ENCODE data around the gene P2RX1. TPM values are rescaled to one million over a fixed set of nuclear protein-coding genes. Genes with fewer than 3 reads are reported as not detected.
"Not testable (repeated sequence)": the region's sequence is repeated elsewhere in the genome, so short reads cannot be mapped to it uniquely, and the experiment has no call there.

The P2RX1 gene
- total and polyA plus RNA-seq, 4 donors: 0.44 to 5.2 (median 0.64) TPM

- TF ChIP-seq GABPA (IDR thresholded peaks at IDR 0.05 in 1 of 2, conservative IDR thresholded peaks at IDR 0.05 in 1 of 2) (no peak), EGR1 (IDR thresholded peaks at IDR 0.05; ENCODE audit: low read depth in 2 of 2) (no peak), YY1 (IDR thresholded peaks at IDR 0.05) (no peak), FOXA2 (IDR thresholded peaks at IDR 0.05) (no peak), RXRA (IDR thresholded peaks at IDR 0.05) (no peak), TAF1 (conservative IDR thresholded peaks at IDR 0.05) (no peak)
- TF ChIP-seq, protein P1, sequence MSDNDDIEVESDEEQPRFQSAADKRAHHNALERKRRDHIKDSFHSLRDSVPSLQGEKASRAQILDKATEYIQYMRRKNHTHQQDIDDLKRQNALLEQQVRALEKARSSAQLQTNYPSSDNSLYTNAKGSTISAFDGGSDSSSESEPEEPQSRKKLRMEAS (IDR thresholded peaks at IDR 0.05): no peak
- TF ChIP-seq, protein P2, sequence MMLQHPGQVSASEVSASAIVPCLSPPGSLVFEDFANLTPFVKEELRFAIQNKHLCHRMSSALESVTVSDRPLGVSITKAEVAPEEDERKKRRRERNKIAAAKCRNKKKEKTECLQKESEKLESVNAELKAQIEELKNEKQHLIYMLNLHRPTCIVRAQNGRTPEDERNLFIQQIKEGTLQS (IDR thresholded peaks at IDR 0.05): no peak
These were observed 34.3 kb upstream of the P2RX1 start (continued) for GRCh38 chr17:3950584-3950983.

GRCh38 chr17:3949418-3949817 lies 33.2 kb upstream of the P2RX1 start:
- no peaks in the 10 kb centered on the region for H3K36me3 ChIP-seq (ENCODE audit: control insufficient read depth in 4 of 4, insufficient read depth in 3 of 4, low read depth in 1 of 4, low read length in 3 of 4)
- H3K4me3 ChIP-seq (ENCODE audit: low read depth in 1 of 3, low read length in 3 of 3): no peak overlapping the region
- no peak overlapping the region for H3K9ac ChIP-seq (ENCODE audit: low read depth in 1 of 2, low read length in 2 of 2)
- H3K27me3 ChIP-seq (ENCODE audit: control insufficient read depth in 4 of 4, insufficient read depth in 4 of 4, low read length in 3 of 4): no peaks in the 10 kb centered on the region
- no peak for DNase-seq (ENCODE audit: low spot score)
- no peak for TF ChIP-seq REST (IDR thresholded peaks at IDR 0.05)
- no peak for TF ChIP-seq FOXA2 (IDR thresholded peaks at IDR 0.05)
- no peak for TF ChIP-seq NR2F2 (IDR thresholded peaks at IDR 0.05)
- no peak for TF ChIP-seq SP1 (IDR thresholded peaks at IDR 0.05)
- TF ChIP-seq, protein P3, sequence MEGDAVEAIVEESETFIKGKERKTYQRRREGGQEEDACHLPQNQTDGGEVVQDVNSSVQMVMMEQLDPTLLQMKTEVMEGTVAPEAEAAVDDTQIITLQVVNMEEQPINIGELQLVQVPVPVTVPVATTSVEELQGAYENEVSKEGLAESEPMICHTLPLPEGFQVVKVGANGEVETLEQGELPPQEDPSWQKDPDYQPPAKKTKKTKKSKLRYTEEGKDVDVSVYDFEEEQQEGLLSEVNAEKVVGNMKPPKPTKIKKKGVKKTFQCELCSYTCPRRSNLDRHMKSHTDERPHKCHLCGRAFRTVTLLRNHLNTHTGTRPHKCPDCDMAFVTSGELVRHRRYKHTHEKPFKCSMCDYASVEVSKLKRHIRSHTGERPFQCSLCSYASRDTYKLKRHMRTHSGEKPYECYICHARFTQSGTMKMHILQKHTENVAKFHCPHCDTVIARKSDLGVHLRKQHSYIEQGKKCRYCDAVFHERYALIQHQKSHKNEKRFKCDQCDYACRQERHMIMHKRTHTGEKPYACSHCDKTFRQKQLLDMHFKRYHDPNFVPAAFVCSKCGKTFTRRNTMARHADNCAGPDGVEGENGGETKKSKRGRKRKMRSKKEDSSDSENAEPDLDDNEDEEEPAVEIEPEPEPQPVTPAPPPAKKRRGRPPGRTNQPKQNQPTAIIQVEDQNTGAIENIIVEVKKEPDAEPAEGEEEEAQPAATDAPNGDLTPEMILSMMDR (IDR thresholded peaks at IDR 0.05; ENCODE audit: low read depth, low read length, missing input control): no peak
- TF ChIP-seq RXRA (IDR thresholded peaks at IDR 0.05): no peak
- TF ChIP-seq TAF1 (conservative IDR thresholded peaks at IDR 0.05): no peak
- TF ChIP-seq, protein P1 (IDR thresholded peaks at IDR 0.05): no peak
- no peak for TF ChIP-seq EGR1 (IDR thresholded peaks at IDR 0.05; ENCODE audit: low read depth in 2 of 2)
- TF ChIP-seq, protein P4, sequence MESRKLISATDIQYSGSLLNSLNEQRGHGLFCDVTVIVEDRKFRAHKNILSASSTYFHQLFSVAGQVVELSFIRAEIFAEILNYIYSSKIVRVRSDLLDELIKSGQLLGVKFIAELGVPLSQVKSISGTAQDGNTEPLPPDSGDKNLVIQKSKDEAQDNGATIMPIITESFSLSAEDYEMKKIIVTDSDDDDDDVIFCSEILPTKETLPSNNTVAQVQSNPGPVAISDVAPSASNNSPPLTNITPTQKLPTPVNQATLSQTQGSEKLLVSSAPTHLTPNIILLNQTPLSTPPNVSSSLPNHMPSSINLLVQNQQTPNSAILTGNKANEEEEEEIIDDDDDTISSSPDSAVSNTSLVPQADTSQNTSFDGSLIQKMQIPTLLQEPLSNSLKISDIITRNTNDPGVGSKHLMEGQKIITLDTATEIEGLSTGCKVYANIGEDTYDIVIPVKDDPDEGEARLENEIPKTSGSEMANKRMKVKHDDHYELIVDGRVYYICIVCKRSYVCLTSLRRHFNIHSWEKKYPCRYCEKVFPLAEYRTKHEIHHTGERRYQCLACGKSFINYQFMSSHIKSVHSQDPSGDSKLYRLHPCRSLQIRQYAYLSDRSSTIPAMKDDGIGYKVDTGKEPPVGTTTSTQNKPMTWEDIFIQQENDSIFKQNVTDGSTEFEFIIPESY (IDR thresholded peaks at IDR 0.05): no peak
- no peak for TF ChIP-seq HNF4G (IDR thresholded peaks at IDR 0.05)
- TF ChIP-seq HNF4A (conservative IDR thresholded peaks at IDR 0.05): no peak
- no peak for TF ChIP-seq FOXA1 (IDR thresholded peaks at IDR 0.05)
- no peak for TF ChIP-seq RAD21 (IDR thresholded peaks at IDR 0.05)
- no peak for TF ChIP-seq GABPA (IDR thresholded peaks at IDR 0.05 in 1 of 2, conservative IDR thresholded peaks at IDR 0.05 in 1 of 2)
- no peak for TF ChIP-seq YY1 (IDR thresholded peaks at IDR 0.05)
- TF ChIP-seq, protein P2 (IDR thresholded peaks at IDR 0.05): no peak
- no peak for TF ChIP-seq JUND (IDR thresholded peaks at IDR 0.05)
- H3K4me1 ChIP-seq (ENCODE audit: control insufficient read depth in 4 of 4, insufficient read depth in 4 of 4, low read length in 3 of 4): peaks cover 0 to 3% (median 0%) of the 10 kb centered on the region in 4 donors
- no peak overlapping the region for H3K27ac ChIP-seq (ENCODE audit: low read depth in 1 of 2, low read length in 2 of 2)
- no peaks in the 10 kb centered on the region for H3K9me3 ChIP-seq (ENCODE audit: control insufficient read depth in 4 of 4, low read length in 3 of 4)
- WGBS: 75% methylated on average over 3 of the region's 3 CpGs

DNA sequence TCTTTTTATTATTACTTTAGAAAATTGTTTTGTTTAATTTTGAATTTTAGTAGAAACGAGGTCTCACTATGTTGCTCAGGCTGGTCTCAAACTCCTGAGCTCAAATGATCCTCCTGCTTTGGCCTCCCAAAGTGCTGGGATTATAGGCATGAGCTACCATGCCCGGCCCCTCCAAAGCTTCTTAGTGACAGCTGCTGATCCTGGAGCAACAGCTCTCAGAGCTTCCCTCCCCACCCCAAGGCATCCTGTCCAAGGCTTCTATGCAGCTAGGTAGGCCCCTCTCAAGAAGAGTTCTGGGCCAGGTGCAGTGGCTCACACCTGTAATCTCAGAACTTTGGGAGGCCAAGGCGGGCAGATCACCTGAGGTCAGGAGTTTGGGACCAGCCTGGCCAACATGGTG lies 32.3 kb upstream of the P2RX1 start:
- not testable (repeated sequence) for H3K4me3 ChIP-seq (ENCODE audit: low read depth in 1 of 3, low read length in 3 of 3); DNase-seq (ENCODE audit: low spot score); H3K36me3 ChIP-seq (ENCODE audit: control insufficient read depth in 4 of 4, insufficient read depth in 3 of 4, low read depth in 1 of 4, low read length in 3 of 4); H3K4me1 ChIP-seq (ENCODE audit: control insufficient read depth in 4 of 4, insufficient read depth in 4 of 4, low read length in 3 of 4); H3K27ac ChIP-seq (ENCODE audit: low read depth in 1 of 2, low read length in 2 of 2); H3K27me3 ChIP-seq (ENCODE audit: control insufficient read depth in 4 of 4, insufficient read depth in 4 of 4, low read length in 3 of 4); H3K9me3 ChIP-seq (ENCODE audit: control insufficient read depth in 4 of 4, low read length in 3 of 4); H3K9ac ChIP-seq (ENCODE audit: low read depth in 1 of 2, low read length in 2 of 2)
- WGBS: 94% methylated on average over 3 of the region's 3 CpGs
